SK-N-SH treated with all-trans-retinoic acid at 6 μM for 48 hours (cell line): ENCODE data around the gene B3GNT5.
A peak's percentile ranks its signal among the peaks of the same experiment; 100 is the strongest.

Experiments
- ATAC-seq: fragments of 200-7000 bp; cut with Tn5 transposase; 3 replicates; pipeline ENCODE4 v1.9.1; 2020; ENCODE audit warnings: mild to moderate bottlenecking, moderate library complexity
- ARNTL ChIP-seq: fragments of 450-650 bp; formaldehyde crosslinking; IDR thresholded peaks from 2 replicates; pipeline ENCODE4 v1.5.0; 2020; ENCODE audit warnings: low read depth, mild to moderate bottlenecking, moderate library complexity, borderline replicate concordance
- BACH2 ChIP-seq: fragments of 250-450 bp; sonication (Bioruptor Pico); IDR thresholded peaks from 2 replicates; pipeline ENCODE4 v1.9.0; 2021; ENCODE audit warnings: mild to moderate bottlenecking, borderline replicate concordance
- CREB5 ChIP-seq: fragments of 250-450 bp; sonication (Bioruptor Pico); IDR thresholded peaks from 2 replicates; pipeline ENCODE4 v1.5.1; 2020; ENCODE audit warnings: low read depth, mild to moderate bottlenecking, moderate library complexity
- CSDC2 ChIP-seq: fragments of 250-450 bp; sonication (Bioruptor Pico); IDR thresholded peaks from 2 replicates; pipeline ENCODE4 v1.5.0; 2020; ENCODE audit warnings: mild to moderate bottlenecking, moderate library complexity
- CSRNP3 ChIP-seq: fragments of 250-450 bp; sonication (Bioruptor Pico); IDR thresholded peaks from 2 replicates; pipeline ENCODE4 v1.5.1; 2021; ENCODE audit warnings: mild to moderate bottlenecking, moderate library complexity
- ESRRG ChIP-seq: fragments of 250-450 bp; sonication (Bioruptor Pico); IDR thresholded peaks from 2 replicates; pipeline ENCODE4 v1.6.1; 2021; ENCODE audit warnings: mild to moderate bottlenecking
- GLIS3 ChIP-seq: fragments of 250-450 bp; sonication (Bioruptor Pico); IDR thresholded peaks from 2 replicates; pipeline ENCODE4 v1.5.0; 2020; ENCODE audit warnings: mild to moderate bottlenecking, moderate library complexity
- ISL1 ChIP-seq: fragments of 250-450 bp; sonication (Bioruptor Pico); IDR thresholded peaks from 2 replicates; pipeline ENCODE4 v2.1.2; 2022; ENCODE audit warnings: mild to moderate bottlenecking, moderate library complexity
- OSR1 ChIP-seq: fragments of 250-450 bp; sonication (Bioruptor Pico); IDR thresholded peaks from 2 replicates; pipeline ENCODE4 v1.8.0; 2022; ENCODE audit warnings: moderate library complexity, mild to moderate bottlenecking, inconsistent platforms
- PATZ1 ChIP-seq: fragments of 250-450 bp; sonication (Bioruptor Pico); IDR thresholded peaks from 2 replicates; pipeline ENCODE4 v1.8.0; 2020; ENCODE audit warnings: mild to moderate bottlenecking, moderate library complexity, borderline replicate concordance
- SNAI2 ChIP-seq: fragments of 250-450 bp; sonication (Bioruptor Pico); IDR thresholded peaks from 2 replicates; pipeline ENCODE4 v1.5.0; 2020; ENCODE audit warnings: mild to moderate bottlenecking, moderate library complexity
- TCF4 ChIP-seq: fragments of 250-450 bp; sonication (Bioruptor Pico); IDR thresholded peaks from 2 replicates; pipeline ENCODE4 v1.8.0; 2021; ENCODE audit warnings: mild to moderate bottlenecking, moderate library complexity, borderline replicate concordance
- TOX ChIP-seq: fragments of 250-450 bp; sonication (Bioruptor Pico); IDR thresholded peaks from 2 replicates; pipeline ENCODE4 v1.8.0; 2021; ENCODE audit warnings: mild to moderate bottlenecking, moderate library complexity, borderline replicate concordance
- TSHZ2 ChIP-seq: fragments of 250-450 bp; sonication (Bioruptor Pico); IDR thresholded peaks from 2 replicates; pipeline ENCODE4 v1.5.0; 2020; ENCODE audit warnings: mild to moderate bottlenecking, moderate library complexity
- ZC3H10 ChIP-seq: fragments of 250-450 bp; sonication (Bioruptor Pico); IDR thresholded peaks from 2 replicates; pipeline ENCODE4 v1.5.1; 2021; ENCODE audit warnings: mild to moderate bottlenecking, moderate library complexity
- ZFP3 ChIP-seq: fragments of 250-450 bp; sonication (Bioruptor Pico); IDR thresholded peaks from 2 replicates; pipeline ENCODE4 v1.5.0; 2020; ENCODE audit warnings: mild to moderate bottlenecking, moderate library complexity
- ZFP30 ChIP-seq: fragments of 450-650 bp; formaldehyde crosslinking; IDR thresholded peaks from 2 replicates; pipeline ENCODE4 v1.5.0; 2022; ENCODE audit warnings: mild to moderate bottlenecking, moderate library complexity
- ZNF565 ChIP-seq: fragments of 450-650 bp; formaldehyde crosslinking; conservative IDR thresholded peaks from 2 replicates; pipeline ENCODE4 v1.5.0; 2020; ENCODE audit warnings: low read depth, mild to moderate bottlenecking, moderate library complexity
- ZNF70 ChIP-seq: fragments of 450-650 bp; formaldehyde crosslinking; IDR thresholded peaks from 2 replicates; pipeline ENCODE4 v1.5.0; 2020; ENCODE audit warnings: mild to moderate bottlenecking, moderate library complexity
- ZNF8 ChIP-seq: fragments of 450-650 bp; formaldehyde crosslinking; IDR thresholded peaks from 2 replicates; pipeline ENCODE4 v1.5.0; 2020; ENCODE audit warnings: mild to moderate bottlenecking, moderate library complexity

Gene B3GNT5

GRCh38 chr3:183306798-183307671 is 54.0 kb downstream of the B3GNT5 start:
- ATAC-seq, result peak; percentile 67
- TF ChIP-seq ZNF70 (no peak), ISL1 (CRISPR knock-in tag) (no peak), ZNF8 (CRISPR knock-in tag) (no peak), ZC3H10 (no peak), PATZ1 (CRISPR knock-in tag) (no peak), OSR1 (CRISPR knock-in tag) (no peak)

GRCh38 chr3:183307749-183308148 is 54.7 kb downstream of the B3GNT5 start:
- TF ChIP-seq CREB5 (CRISPR knock-in tag) (no peak), ZNF70 (no peak), TSHZ2 (CRISPR knock-in tag) (no peak), ZNF565 (CRISPR knock-in tag) (no peak), ZNF8 (CRISPR knock-in tag) (no peak), CSDC2 (CRISPR knock-in tag) (no peak)
- ATAC-seq, result no peak

GRCh38 chr3:183308751-183309150 is 55.7 kb downstream of the B3GNT5 start:
- TF ChIP-seq TSHZ2 (CRISPR knock-in tag) (no peak), TOX (CRISPR knock-in tag) (no peak), GLIS3 (no peak), CSRNP3 (CRISPR knock-in tag) (no peak), ZFP3 (CRISPR knock-in tag) (no peak), ISL1 (CRISPR knock-in tag) (no peak), OSR1 (CRISPR knock-in tag) (no peak), BACH2 (no peak), ZFP30 (CRISPR knock-in tag) (no peak), ZC3H10 (no peak), SNAI2 (no peak), ZNF70 (no peak), ESRRG (CRISPR knock-in tag) (no peak), TCF4 (no peak), ARNTL (CRISPR knock-in tag) (no peak)
- ATAC-seq, result no peak
